ENCODE measurements around the gene BEND3. TPM values are rescaled to one million over a fixed set of nuclear protein-coding genes. Genes with fewer than 3 reads are reported as not detected.
A peak's percentile ranks its signal among the peaks of the same experiment; 100 is the strongest.

BEND3 gene
- total and polyA plus RNA-seq, 10 of the 15 experiments (the other 5 are each of a cell fraction or from before 2014, with no cell fraction given), result 1.1 to 9.0 (median 3.6) TPM

DNA sequence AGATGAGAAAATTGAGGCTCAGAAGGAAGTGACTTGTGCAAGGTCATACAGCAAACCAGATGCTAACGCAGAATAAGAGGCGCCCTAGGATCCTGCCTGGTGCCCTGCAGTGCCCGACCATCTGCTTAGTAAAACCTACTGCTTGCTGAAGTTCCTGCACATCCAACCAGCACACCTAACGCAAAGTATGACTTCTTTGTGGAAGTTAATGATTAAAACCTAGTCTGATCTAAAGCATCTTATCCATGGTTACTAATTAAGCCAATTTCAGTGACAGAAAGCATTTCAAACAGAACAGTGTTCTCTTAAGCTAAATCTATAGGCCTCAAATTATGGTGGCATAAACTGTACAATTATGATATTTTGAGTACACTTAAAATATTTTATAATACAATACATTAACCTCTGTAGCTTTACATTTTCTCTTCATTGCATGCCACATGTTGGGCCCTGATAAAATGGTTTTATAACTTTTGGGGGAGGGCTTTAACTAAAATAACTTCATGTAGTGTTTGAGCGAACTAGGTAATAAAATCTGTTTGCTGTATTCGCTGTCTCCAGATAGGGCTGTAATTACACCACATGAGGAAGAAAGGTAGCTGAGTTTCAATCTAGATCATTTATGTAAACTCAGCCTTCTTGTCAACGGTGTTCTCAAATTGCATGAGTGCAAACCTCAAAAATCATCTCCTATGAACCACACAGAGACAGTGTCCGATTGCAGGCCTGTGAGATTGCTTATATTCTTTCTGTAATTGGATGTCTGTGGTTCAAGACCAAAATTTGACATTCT lies 37.5 kb upstream of the BEND3 start:
- H4K20me1 ChIP-seq (ENCODE audit: control insufficient read depth, insufficient read depth), result no peaks in the 10 kb centered on the region
- ChIA-PET RAD21 (ENCODE audit: unreplicated experiment) (no interaction called here), SMC1A (ENCODE audit: uncharacterized antibody, unreplicated experiment) (no interaction called here), POLR2A (interaction anchor here (0.5 to 0.7 kb wide), 2 partner anchors 233 to 669 kb away, joined by 3 read pairs; no protein-coding TSS in a partner anchor), CTCF (no interaction called here)
- no peak overlapping the region for H3K4me2 ChIP-seq (ENCODE audit: control insufficient read depth, insufficient read depth)
- no peak overlapping the region for H2AFZ ChIP-seq (ENCODE audit: control insufficient read depth, low read depth, low read length)
- intact Hi-C loops (cut with micrococcal nuclease; ENCODE audit: unreplicated experiment), result no loop called here
- TF ChIP-seq BHLHE40 (IDR thresholded peaks at IDR 0.05; ENCODE audit: borderline replicate concordance in 1 of 2, low read depth in 2 of 2, low read length in 1 of 2), result no peak
- no peak for TF ChIP-seq NBN (IDR thresholded peaks at IDR 0.05)
- TF ChIP-seq MEF2B (IDR thresholded peaks at IDR 0.05; ENCODE audit: partially characterized antibody, poor library complexity, severe bottlenecking), result no peak
- TF ChIP-seq RUNX3 (IDR thresholded peaks at IDR 0.05; ENCODE audit: low read length), result no peak
- TF ChIP-seq BRCA1 (IDR thresholded peaks at IDR 0.05; ENCODE audit: low read depth, low read length), result no peak
- TF ChIP-seq CBX5 (IDR thresholded peaks at IDR 0.05; ENCODE audit: low read depth), result no peak
- no peak for TF ChIP-seq PML (IDR thresholded peaks at IDR 0.05; ENCODE audit: low read length)
- TF ChIP-seq KLF5 (IDR thresholded peaks at IDR 0.05; ENCODE audit: partially characterized antibody), result no peak
- TF ChIP-seq EED (IDR thresholded peaks at IDR 0.05; ENCODE audit: low read depth), result no peak
- no peak for TF ChIP-seq MYB (IDR thresholded peaks at IDR 0.05; ENCODE audit: borderline replicate concordance, low read depth, low read length)
- no peak for TF ChIP-seq EP300 (IDR thresholded peaks at IDR 0.05; ENCODE audit: borderline replicate concordance in 1 of 2, control insufficient read depth in 1 of 2, low read depth in 2 of 2, low read length in 2 of 2)
- no peak for TF ChIP-seq BACH1 (IDR thresholded peaks at IDR 0.05; ENCODE audit: borderline replicate concordance)
- TF ChIP-seq, protein P1, sequence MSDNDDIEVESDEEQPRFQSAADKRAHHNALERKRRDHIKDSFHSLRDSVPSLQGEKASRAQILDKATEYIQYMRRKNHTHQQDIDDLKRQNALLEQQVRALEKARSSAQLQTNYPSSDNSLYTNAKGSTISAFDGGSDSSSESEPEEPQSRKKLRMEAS (IDR thresholded peaks at IDR 0.05; ENCODE audit: low read depth, low read length), result no peak
- no peak for TF ChIP-seq ZNF622 (IDR thresholded peaks at IDR 0.05)
- TF ChIP-seq PAX5 (IDR thresholded peaks at IDR 0.05; ENCODE audit: borderline replicate concordance, low read depth, low read length), result no peak
- TF ChIP-seq CBX3 (IDR thresholded peaks at IDR 0.05; ENCODE audit: borderline replicate concordance, low read depth), result no peak
- TF ChIP-seq DPF2 (IDR thresholded peaks at IDR 0.05), result no peak
- no peak for TF ChIP-seq PAX8 (IDR thresholded peaks at IDR 0.05)
- no peak for TF ChIP-seq NFXL1 (IDR thresholded peaks at IDR 0.05; ENCODE audit: borderline replicate concordance)
- in situ Hi-C loops (cut with MboI), result no loop called here
- no peak for DNase-seq (ENCODE audit: low read depth, low spot score)
- no peak overlapping the region for H3K9ac ChIP-seq (ENCODE audit: control insufficient read depth, insufficient read depth, low read length)
- H3K9me3 ChIP-seq (replicated peaks; ENCODE audit: control insufficient read depth, insufficient read depth, low read length), result no peaks in the 10 kb centered on the region
- no peaks in the 10 kb centered on the region for H3K36me3 ChIP-seq (ENCODE audit: control insufficient read depth in 2 of 2, insufficient read depth in 2 of 2, low read length in 1 of 2)
- no peak for ATAC-seq
- no peak overlapping the region for H3K27ac ChIP-seq (ENCODE audit: control insufficient read depth, insufficient read depth)
- FAIRE-seq, result peak; percentile 13
- no TSS peak for BruUV-seq (replicated peaks)
- H3K4me1 ChIP-seq (ENCODE audit: control insufficient read depth, insufficient read depth, low read length), result 0 out of 2 replicates have a peak, but pooled peaks cover 8% of the 10 kb centered on the region
- H3K27me3 ChIP-seq (replicated peaks in 1 of 2; ENCODE audit: control insufficient read depth in 2 of 2, insufficient read depth in 2 of 2, low read length in 1 of 2), result no peaks in the 10 kb centered on the region
- no peaks in the 10 kb centered on the region for H3K79me2 ChIP-seq (ENCODE audit: control insufficient read depth, insufficient read depth, low read length)
- no peak overlapping the region for H3K4me3 ChIP-seq
- WGBS (ENCODE audit: insufficient coverage, insufficient replicate concordance, low lambda C conversion rate, missing lambda C conversion rate), result 70% methylated on average over 8 of the region's 8 CpGs

Measured in GM12878 (cell line).